Loucy (cell line): ENCODE measurements around the gene TP73.

Experiments used
- H2AFZ ChIP-seq: fragments of 200-600 bp; sonication (generic); 2 replicates; pipeline ENCODE4 v1.6.0; 2016; ENCODE audit warnings: antibody characterized with exemption, mild to moderate bottlenecking, low read length, moderate library complexity
- H3F3A ChIP-seq: fragments of 200-600 bp; 2 replicates; pipeline ENCODE4 v1.6.0; 2016; ENCODE audit warnings: antibody characterized with exemption, low read depth, mild to moderate bottlenecking
- H3K27me3 ChIP-seq: fragments of 200-600 bp; sonication (generic); 2 replicates; pipeline ENCODE4 v1.6.1; 2014; ENCODE audit warnings: low read length, mild to moderate bottlenecking; ENCODE audit not compliant: insufficient read depth, poor library complexity, severe bottlenecking
- H3K36me3 ChIP-seq: fragments of 200-600 bp; sonication (generic); 2 replicates; pipeline ENCODE4 v1.6.1; 2016; ENCODE audit warnings: low read length; ENCODE audit not compliant: insufficient read depth
- H3K4me1 ChIP-seq: fragments of 200-600 bp; sonication (generic); 2 replicates; pipeline ENCODE4 v1.5.1; 2014; ENCODE audit warnings: low read length, mild to moderate bottlenecking; ENCODE audit not compliant: insufficient read depth, poor library complexity, severe bottlenecking
- H3K4me2 ChIP-seq: fragments of 200-600 bp; sonication (generic); 2 replicates; pipeline ENCODE4 v1.6.0; 2014; ENCODE audit warnings: antibody characterized with exemption, low read length, low read depth, mild to moderate bottlenecking; ENCODE audit not compliant: poor library complexity, severe bottlenecking
- H3K4me3 ChIP-seq: fragments of 200-600 bp; sonication (generic); 2 replicates; pipeline ENCODE4 v1.5.1; 2014; ENCODE audit warnings: low read length, mild to moderate bottlenecking, mixed read lengths; ENCODE audit not compliant: poor library complexity, severe bottlenecking
- H3K79me2 ChIP-seq: fragments of 200-600 bp; sonication (generic); 2 replicates; pipeline ENCODE4 v1.6.1; 2014; ENCODE audit warnings: low read length; ENCODE audit not compliant: insufficient read depth
- H3K9ac ChIP-seq: fragments of 200-600 bp; sonication (generic); 2 replicates; pipeline ENCODE4 v1.6.0; 2014; ENCODE audit warnings: mild to moderate bottlenecking, low read depth, low read length, moderate library complexity; ENCODE audit not compliant: poor library complexity, severe bottlenecking
- H3K9me2 ChIP-seq: fragments of 200-600 bp; sonication (generic); replicated peaks from 2 replicates; pipeline ENCODE4 v1.6.1; 2016; ENCODE audit warnings: low read depth, low read length, mixed read lengths
- H3K9me3 ChIP-seq: fragments of 200-600 bp; sonication (generic); 2 replicates; pipeline ENCODE4 v1.6.1; 2014; ENCODE audit warnings: mild to moderate bottlenecking, antibody characterized with exemption, low read length, low read depth; ENCODE audit not compliant: insufficient read depth
- H4K20me1 ChIP-seq: fragments of 200-600 bp; sonication (generic); 2 replicates; pipeline ENCODE4 v1.6.0; 2014; ENCODE audit warnings: antibody characterized with exemption, low read length, mild to moderate bottlenecking; ENCODE audit not compliant: insufficient read depth, poor library complexity, severe bottlenecking
- EZH2phosphoT487 ChIP-seq: fragments of 200-600 bp; IDR thresholded peaks from 2 replicates; pipeline ENCODE4 v1.6.1; 2018; ENCODE audit warnings: antibody characterized with exemption, mild to moderate bottlenecking, moderate library complexity, borderline replicate concordance
- TF ChIP-seq, protein P1 (sequence below): fragments of 200-600 bp; sonication (generic); conservative IDR thresholded peaks from 2 replicates; pipeline ENCODE4 v1.5.1; 2014; ENCODE audit warnings: mild to moderate bottlenecking, antibody characterized with exemption, low read length

Gene TP73

GRCh38 chr1:3753656-3754454, 101.5 kb downstream of the TP73 start:
- no peaks in the 10 kb centered on the region for H3K36me3 ChIP-seq
- no peaks in the 10 kb centered on the region for H3K79me2 ChIP-seq
- H3K4me3 ChIP-seq: no peak overlapping the region
- H2AFZ ChIP-seq: no peak overlapping the region
- H3F3A ChIP-seq: no peaks in the 10 kb centered on the region
- TF ChIP-seq, protein P1, sequence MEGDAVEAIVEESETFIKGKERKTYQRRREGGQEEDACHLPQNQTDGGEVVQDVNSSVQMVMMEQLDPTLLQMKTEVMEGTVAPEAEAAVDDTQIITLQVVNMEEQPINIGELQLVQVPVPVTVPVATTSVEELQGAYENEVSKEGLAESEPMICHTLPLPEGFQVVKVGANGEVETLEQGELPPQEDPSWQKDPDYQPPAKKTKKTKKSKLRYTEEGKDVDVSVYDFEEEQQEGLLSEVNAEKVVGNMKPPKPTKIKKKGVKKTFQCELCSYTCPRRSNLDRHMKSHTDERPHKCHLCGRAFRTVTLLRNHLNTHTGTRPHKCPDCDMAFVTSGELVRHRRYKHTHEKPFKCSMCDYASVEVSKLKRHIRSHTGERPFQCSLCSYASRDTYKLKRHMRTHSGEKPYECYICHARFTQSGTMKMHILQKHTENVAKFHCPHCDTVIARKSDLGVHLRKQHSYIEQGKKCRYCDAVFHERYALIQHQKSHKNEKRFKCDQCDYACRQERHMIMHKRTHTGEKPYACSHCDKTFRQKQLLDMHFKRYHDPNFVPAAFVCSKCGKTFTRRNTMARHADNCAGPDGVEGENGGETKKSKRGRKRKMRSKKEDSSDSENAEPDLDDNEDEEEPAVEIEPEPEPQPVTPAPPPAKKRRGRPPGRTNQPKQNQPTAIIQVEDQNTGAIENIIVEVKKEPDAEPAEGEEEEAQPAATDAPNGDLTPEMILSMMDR: no peak
- no peak for TF ChIP-seq EZH2phosphoT487
- no peaks in the 10 kb centered on the region for H4K20me1 ChIP-seq
- no peak overlapping the region for H3K9ac ChIP-seq
- H3K9me2 ChIP-seq: no peaks in the 10 kb centered on the region
- H3K9me3 ChIP-seq: no peaks in the 10 kb centered on the region
- H3K4me1 ChIP-seq: no peaks in the 10 kb centered on the region
- H3K27me3 ChIP-seq: no peaks in the 10 kb centered on the region
- H3K4me2 ChIP-seq: no peak overlapping the region

- no peak for TF ChIP-seq EZH2phosphoT487
- TF ChIP-seq, protein P1: no peak
- no peaks in the 10 kb centered on the region for H3K9me2 ChIP-seq
- H3K36me3 ChIP-seq: no peaks in the 10 kb centered on the region
- H2AFZ ChIP-seq: no peak overlapping the region
- no peak overlapping the region for H3K4me3 ChIP-seq
- H3K4me1 ChIP-seq: no peaks in the 10 kb centered on the region
- H4K20me1 ChIP-seq: no peaks in the 10 kb centered on the region
- H3K4me2 ChIP-seq: no peak overlapping the region
- no peaks in the 10 kb centered on the region for H3F3A ChIP-seq
- H3K79me2 ChIP-seq: no peaks in the 10 kb centered on the region
- no peaks in the 10 kb centered on the region for H3K9me3 ChIP-seq
- no peak overlapping the region for H3K9ac ChIP-seq
- no peaks in the 10 kb centered on the region for H3K27me3 ChIP-seq
Measured at GRCh38 chr1:3756394-3756793, 104.1 kb downstream of the TP73 start.

- H3F3A ChIP-seq: no peaks in the 10 kb centered on the region
- H3K9me3 ChIP-seq: no peaks in the 10 kb centered on the region
- no peak overlapping the region for H3K4me2 ChIP-seq
- H3K4me1 ChIP-seq: no peaks in the 10 kb centered on the region
- H4K20me1 ChIP-seq: no peaks in the 10 kb centered on the region
- no peak overlapping the region for H2AFZ ChIP-seq
- TF ChIP-seq EZH2phosphoT487: no peak
- TF ChIP-seq, protein P1: no peak
- no peaks in the 10 kb centered on the region for H3K36me3 ChIP-seq
- no peak overlapping the region for H3K4me3 ChIP-seq
- no peaks in the 10 kb centered on the region for H3K79me2 ChIP-seq
- H3K27me3 ChIP-seq: no peaks in the 10 kb centered on the region
- no peaks in the 10 kb centered on the region for H3K9me2 ChIP-seq
- H3K9ac ChIP-seq: no peak overlapping the region
Measured at GRCh38 chr1:3759164-3759563, 106.8 kb downstream of the TP73 start.
